IMR-90 (cell line): ENCODE results near the gene SVBP. TPM values are rescaled to one million over a fixed set of nuclear protein-coding genes. Genes with fewer than 3 reads are reported as not detected.

Experiments used
- ATAC-seq: fragments of 200-7000 bp; cut with Tn5 transposase; 2 replicates; pipeline ENCODE4 v1.9.1; 2020; ENCODE audit warnings: low read depth, mild to moderate bottlenecking, moderate library complexity
- BruUV-seq: library from RNA; stranded (reverse); fragments of 400-500 nt; replicated peaks from 2 replicates; lab custom pipeline; 2021; lab: Mats Ljungman, UMichigan
- CTCF ChIA-PET: fragments of 300-600 bp; formaldehyde crosslinking; extraction: SDS; loops from one replicate; lab custom pipeline; 2021; ENCODE audit warnings: antibody characterized with exemption; lab: Yijun Ruan, JAX
- POLR2A ChIA-PET: fragments of 300-600 bp; sonication (Branson Sonifier 250); formaldehyde crosslinking; loops from one replicate; lab custom pipeline; 2022; ENCODE audit warnings: antibody characterized with exemption; ENCODE audit not compliant: unreplicated experiment; lab: Charles Lee
- DNase-seq: peaks from one replicate; pipeline ENCODE4 v3.0.0; 2013
- H2AFZ ChIP-seq: replicated peaks from 2 replicates; pipeline ENCODE3; 2013; ENCODE audit warnings: low read length, mild to moderate bottlenecking; ENCODE audit not compliant: poor library complexity
- H2AK5ac ChIP-seq: 2 replicates; pipeline ENCODE4 v1.6.1; 2013; ENCODE audit warnings: low read depth, low read length, inconsistent platforms
- H2AK9ac ChIP-seq: replicated peaks from 2 replicates; pipeline ENCODE3; 2013; ENCODE audit warnings: mild to moderate bottlenecking, low read depth, low read length, moderate library complexity; ENCODE audit not compliant: poor library complexity
- H2BK120ac ChIP-seq: 2 replicates; pipeline ENCODE4 v1.6.1; 2013; ENCODE audit warnings: low read depth, low read length, inconsistent platforms
- H2BK15ac ChIP-seq: 3 replicates; pipeline ENCODE4 v1.6.1; 2013; ENCODE audit warnings: low read depth, low read length, inconsistent platforms
- H2BK20ac ChIP-seq: 2 replicates; pipeline ENCODE4 v1.6.1; 2013; ENCODE audit warnings: low read depth, mild to moderate bottlenecking, inconsistent platforms, low read length, moderate library complexity
- H2BK5ac ChIP-seq: 2 replicates; pipeline ENCODE4 v1.6.1; 2013; ENCODE audit warnings: mild to moderate bottlenecking, low read depth, low read length, inconsistent platforms; ENCODE audit not compliant: poor library complexity, severe bottlenecking
- H3K14ac ChIP-seq: replicated peaks from 2 replicates; pipeline ENCODE4 v1.6.1; 2013; ENCODE audit warnings: low read depth, low read length, inconsistent platforms
- H3K18ac ChIP-seq: 2 replicates; pipeline ENCODE4 v1.6.1; 2013; ENCODE audit warnings: low read depth, low read length, control low read depth
- H3K23ac ChIP-seq: 2 replicates; pipeline ENCODE4 v1.6.1; 2013; ENCODE audit warnings: low read depth, low read length, inconsistent platforms
- H3K27ac ChIP-seq: 2 replicates; pipeline ENCODE4 v1.5.1; 2013; ENCODE audit warnings: mild to moderate bottlenecking, control low read depth, low read length; ENCODE audit not compliant: insufficient read depth
- H3K27me3 ChIP-seq: 2 replicates; pipeline ENCODE4 v1.6.1; 2013; ENCODE audit warnings: low read length; ENCODE audit not compliant: control insufficient read depth, insufficient read depth
- H3K36me3 ChIP-seq: 2 replicates; pipeline ENCODE4 v1.6.1; 2013; ENCODE audit warnings: low read length, mixed read lengths; ENCODE audit not compliant: control insufficient read depth, insufficient read depth
- H3K4ac ChIP-seq: 2 replicates; pipeline ENCODE4 v1.6.1; 2013; ENCODE audit warnings: low read depth, low read length, inconsistent platforms
- H3K4me1 ChIP-seq: 2 replicates; pipeline ENCODE4 v1.6.1; 2013; ENCODE audit warnings: low read length, mixed read lengths; ENCODE audit not compliant: control insufficient read depth, insufficient read depth
- H3K4me2 ChIP-seq: 2 replicates; pipeline ENCODE4 v1.6.1; 2013; ENCODE audit warnings: low read depth, mild to moderate bottlenecking, control low read depth, low read length, moderate library complexity
- H3K4me3 ChIP-seq: 2 replicates; pipeline ENCODE4 v1.5.1; 2013; ENCODE audit warnings: low read depth, mild to moderate bottlenecking, control low read depth, low read length, moderate library complexity; ENCODE audit not compliant: insufficient read depth
- H3K56ac ChIP-seq: 2 replicates; pipeline ENCODE4 v1.6.1; 2013; ENCODE audit warnings: low read length, inconsistent platforms; ENCODE audit not compliant: insufficient read depth; ENCODE audit errors: extremely low read depth
- H3K79me1 ChIP-seq, 2 experiments: 2 replicates each; pipeline ENCODE4 v1.6.1; 2013; ENCODE audit warnings: low read length in 2 of 2, inconsistent platforms in 1 of 2, low read depth in 1 of 2
- H3K9ac ChIP-seq: 2 replicates; pipeline ENCODE4 v1.6.1; 2013; ENCODE audit warnings: low read depth, low read length, control low read depth
- H3K9me1 ChIP-seq: 2 replicates; pipeline ENCODE4 v1.6.1; 2013; ENCODE audit warnings: low read length, inconsistent platforms; ENCODE audit not compliant: insufficient read depth
- H3K9me3 ChIP-seq: 2 replicates; pipeline ENCODE4 v1.6.1; 2013; ENCODE audit warnings: low read length; ENCODE audit not compliant: control insufficient read depth, insufficient read depth
- H4K20me1 ChIP-seq: 2 replicates; pipeline ENCODE4 v1.6.1; 2013; ENCODE audit warnings: low read length, inconsistent platforms; ENCODE audit not compliant: insufficient read depth
- H4K5ac ChIP-seq: 2 replicates; pipeline ENCODE4 v1.6.1; 2013; ENCODE audit warnings: mild to moderate bottlenecking, low read depth, low read length, control low read depth
- H4K8ac ChIP-seq, 2 experiments: 2 replicates each; pipeline ENCODE4 v1.6.1; 2013; ENCODE audit warnings: low read depth in 2 of 2, low read length in 2 of 2, control low read depth in 1 of 2, inconsistent platforms in 1 of 2
- H4K91ac ChIP-seq: 2 replicates; pipeline ENCODE4 v1.6.1; 2013; ENCODE audit warnings: low read depth, low read length, inconsistent platforms; ENCODE audit not compliant: insufficient read depth
- BHLHE40 ChIP-seq: fragments of 150-350 bp; IDR thresholded peaks from 2 replicates; pipeline ENCODE4 v1.6.1; 2016; ENCODE audit warnings: mild to moderate bottlenecking, low read depth, low read length
- CEBPB ChIP-seq: IDR thresholded peaks from 2 replicates; pipeline ENCODE4 v1.6.1; 2012; ENCODE audit warnings: low read depth, low read length, improper control_type of control experiment
- CHD1 ChIP-seq: IDR thresholded peaks from 2 replicates; pipeline ENCODE4 v1.6.1; 2012; ENCODE audit warnings: low read depth, low read length, improper control_type of control experiment
- MXI1 ChIP-seq: IDR thresholded peaks from 2 replicates; pipeline ENCODE4 v1.6.1; 2012; ENCODE audit warnings: low read depth, mild to moderate bottlenecking, low read length, moderate library complexity, borderline replicate concordance
- NFE2L2 ChIP-seq: fragments of 150-350 bp; IDR thresholded peaks from 2 replicates; pipeline ENCODE4 v1.6.1; 2016; ENCODE audit warnings: low read depth, mild to moderate bottlenecking, low read length
- POLR2A ChIP-seq: IDR thresholded peaks from 2 replicates; pipeline ENCODE4 v1.6.1; 2012; ENCODE audit warnings: mild to moderate bottlenecking, low read depth, low read length
- RAD21 ChIP-seq: IDR thresholded peaks from 2 replicates; pipeline ENCODE4 v1.6.1; 2012; ENCODE audit warnings: low read length, improper control_type of control experiment
- RCOR1 ChIP-seq: IDR thresholded peaks from 2 replicates; pipeline ENCODE4 v1.6.1; 2012; ENCODE audit warnings: mild to moderate bottlenecking, low read length, improper control_type of control experiment; ENCODE audit not compliant: insufficient replicate concordance
- WGBS, 2 experiments: methylation state at CpG; one replicate each; pipeline versions ENCODE4 v1.1.5 to v1.1.7; 2013; ENCODE audit warnings: missing lambda C conversion rate in 2 of 2; ENCODE audit not compliant: insufficient read length in 1 of 2; ENCODE audit errors: extremely low coverage in 2 of 2; 5-methylcytosine and 5-hydroxymethylcytosine counted together
- dilution Hi-C: fragments of 300-500 bp; cut with HindIII; formaldehyde crosslinking; loops from one replicate; pipeline ENCODE4 v1.14.3; 2018; ENCODE audit warnings: low sequenced_read_pairs; ENCODE audit not compliant: unreplicated experiment
- in situ Hi-C: fragments of 300-500 bp; cut with MboI; formaldehyde crosslinking; loops from 3 replicates; pipeline ENCODE4 v1.14.3; 2019; ENCODE audit warnings: low sequenced_read_pairs, inconsistent platforms, mixed read lengths
- intact Hi-C: fragments of 100-400 bp; cut with micrococcal nuclease; formaldehyde crosslinking; loops from 2 replicates; pipeline ENCODE4 v1.10.0; 2022
- polyA plus RNA-seq, 3 experiments: library from polyadenylated mRNA; depleted of rRNA; stranded (reverse); fragments of >200 nt; gene quantifications; 2 replicates each; pipeline ENCODE4 v1.2.3, GENCODE V29; 2012; ENCODE audit warnings: low replicate concordance in 1 of 3
- total RNA-seq: library from RNA; depleted of rRNA; stranded (reverse); fragments of >200 nt; gene quantifications from 2 replicates; pipeline ENCODE4 v1.2.3, GENCODE V29; 2012
- TF ChIP-seq, protein P1 (sequence below): conservative IDR thresholded peaks from 2 replicates; pipeline ENCODE4 v1.5.1; 2012; ENCODE audit warnings: mild to moderate bottlenecking, low read depth, low read length, improper control_type of control experiment
- TF ChIP-seq, protein P2 (sequence below): fragments of 150-350 bp; IDR thresholded peaks from 2 replicates; pipeline ENCODE4 v1.6.1; 2017; ENCODE audit warnings: mild to moderate bottlenecking, antibody characterized with exemption, low read length, low read depth

The SVBP gene
- total and polyA plus RNA-seq, 2 of the 4 experiments (the other 2 are of a cell fraction) = 9.7 to 11.5 TPM

DNA sequence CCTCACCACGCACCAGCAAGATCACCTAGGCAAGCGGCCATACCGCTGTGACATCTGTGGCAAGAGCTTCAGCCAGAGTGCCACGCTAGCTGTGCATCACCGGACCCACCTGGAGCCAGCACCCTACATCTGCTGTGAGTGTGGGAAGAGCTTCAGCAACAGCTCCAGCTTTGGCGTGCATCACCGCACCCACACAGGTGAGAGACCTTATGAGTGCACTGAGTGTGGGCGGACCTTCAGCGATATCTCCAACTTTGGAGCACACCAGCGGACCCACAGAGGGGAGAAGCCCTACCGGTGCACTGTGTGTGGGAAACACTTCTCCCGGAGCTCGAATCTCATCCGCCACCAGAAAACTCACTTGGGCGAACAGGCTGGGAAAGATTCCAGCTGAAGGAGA, 34.2 kb upstream of the SVBP start:
- Histone ChIP-seq H3K9me3 (peaks cover 11% of the 10 kb centered on the region), H3K4ac (no peak overlapping the region), H3K23ac (no peak overlapping the region), H4K5ac (no peak overlapping the region), H3K79me1 (peaks cover 18 to 27% of the 10 kb centered on the region in 2 experiments), H3K9ac (no peak overlapping the region), H4K91ac (no peak overlapping the region), H3K4me2 (no peak overlapping the region), H2AK9ac (no peak overlapping the region), H3K4me1 (peaks cover 4% of the 10 kb centered on the region; the same call in 1 of the 2 replicates), H3K27ac (no peak overlapping the region), H3K56ac (no peak overlapping the region), H3K14ac (no peak overlapping the region), H3K4me3 (no peak overlapping the region), H3K36me3 (peaks cover 15% of the 10 kb centered on the region), H3K27me3 (no peaks in the 10 kb centered on the region), H2AFZ (no peak overlapping the region), H3K9me1 (peaks cover 15% of the 10 kb centered on the region), H2BK20ac (no peak overlapping the region), H4K8ac (no peak overlapping the region), H4K20me1 (no peaks in the 10 kb centered on the region), H2BK5ac (no peak overlapping the region), H2BK15ac (no peak overlapping the region), H3K18ac (no peak overlapping the region), H2AK5ac (no peak overlapping the region), H2BK120ac (no peak overlapping the region)
- ATAC-seq (no peak), DNase-seq (no peak)
- POLR2A ChIA-PET = no interaction called here
- no TSS peak for BruUV-seq
- CTCF ChIA-PET = no interaction called here
- dilution Hi-C loops = no loop called here
- TF ChIP-seq POLR2A (no peak), RAD21 (no peak), RCOR1 (no peak), CHD1 (no peak), BHLHE40 (no peak), MXI1 (no peak), CEBPB (no peak), NFE2L2 (no peak)
- TF ChIP-seq, protein P1, sequence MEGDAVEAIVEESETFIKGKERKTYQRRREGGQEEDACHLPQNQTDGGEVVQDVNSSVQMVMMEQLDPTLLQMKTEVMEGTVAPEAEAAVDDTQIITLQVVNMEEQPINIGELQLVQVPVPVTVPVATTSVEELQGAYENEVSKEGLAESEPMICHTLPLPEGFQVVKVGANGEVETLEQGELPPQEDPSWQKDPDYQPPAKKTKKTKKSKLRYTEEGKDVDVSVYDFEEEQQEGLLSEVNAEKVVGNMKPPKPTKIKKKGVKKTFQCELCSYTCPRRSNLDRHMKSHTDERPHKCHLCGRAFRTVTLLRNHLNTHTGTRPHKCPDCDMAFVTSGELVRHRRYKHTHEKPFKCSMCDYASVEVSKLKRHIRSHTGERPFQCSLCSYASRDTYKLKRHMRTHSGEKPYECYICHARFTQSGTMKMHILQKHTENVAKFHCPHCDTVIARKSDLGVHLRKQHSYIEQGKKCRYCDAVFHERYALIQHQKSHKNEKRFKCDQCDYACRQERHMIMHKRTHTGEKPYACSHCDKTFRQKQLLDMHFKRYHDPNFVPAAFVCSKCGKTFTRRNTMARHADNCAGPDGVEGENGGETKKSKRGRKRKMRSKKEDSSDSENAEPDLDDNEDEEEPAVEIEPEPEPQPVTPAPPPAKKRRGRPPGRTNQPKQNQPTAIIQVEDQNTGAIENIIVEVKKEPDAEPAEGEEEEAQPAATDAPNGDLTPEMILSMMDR = no peak
- TF ChIP-seq, protein P2, sequence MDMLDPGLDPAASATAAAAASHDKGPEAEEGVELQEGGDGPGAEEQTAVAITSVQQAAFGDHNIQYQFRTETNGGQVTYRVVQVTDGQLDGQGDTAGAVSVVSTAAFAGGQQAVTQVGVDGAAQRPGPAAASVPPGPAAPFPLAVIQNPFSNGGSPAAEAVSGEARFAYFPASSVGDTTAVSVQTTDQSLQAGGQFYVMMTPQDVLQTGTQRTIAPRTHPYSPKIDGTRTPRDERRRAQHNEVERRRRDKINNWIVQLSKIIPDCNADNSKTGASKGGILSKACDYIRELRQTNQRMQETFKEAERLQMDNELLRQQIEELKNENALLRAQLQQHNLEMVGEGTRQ = no peak
- intact Hi-C loops = no loop called here
- WGBS, 2 experiments = 97% methylated on average over 6 of the region's 15 CpGs; no CpG with 5 or more reads in 1 of the 2 experiments
- in situ Hi-C loops = no loop called here
